K562 (cell line): Measurements from ENCODE around the gene LY6G6D. TPM values are rescaled to one million over a fixed set of nuclear protein-coding genes. Genes with fewer than 3 reads are reported as not detected.

ENCODE experiments used
- CBX3 ChIP-seq, 2 experiments: IDR thresholded peaks; 1 replicate in 1 of 2; 2 replicates in 1 of 2; pipeline ENCODE4 v1.6.1; 2012; ENCODE audit warnings: inconsistent platforms in 2 of 2, low read length in 2 of 2, borderline replicate concordance in 1 of 2, control low read depth in 1 of 2
- CREBBP ChIP-seq: IDR thresholded peaks from one replicate; pipeline ENCODE4 v1.6.1; 2012; ENCODE audit warnings: low read depth, mild to moderate bottlenecking, control low read depth, inconsistent platforms, low read length
- NR4A1 ChIP-seq, 2 experiments: fragments of 250-450 bp in 1 of 2; fragments of 450-650 bp in 1 of 2; sonication (Bioruptor Pico) in 1 of 2; IDR thresholded peaks; 2 replicates each; pipeline versions ENCODE4 v1.4.0 to v1.6.1; 2016 to 2020; ENCODE audit warnings: mild to moderate bottlenecking in 2 of 2, missing compliant biosample characterization in 1 of 2, missing genetic modification characterization in 1 of 2, moderate library complexity in 1 of 2
- OTX1 ChIP-seq: fragments of 450-650 bp; formaldehyde crosslinking; IDR thresholded peaks from 2 replicates; pipeline ENCODE4 v1.4.0; 2022; ENCODE audit warnings: mild to moderate bottlenecking
- SAFB ChIP-seq: fragments of 200-400 bp; formaldehyde crosslinking; IDR thresholded peaks from 2 replicates; pipeline ENCODE4 v1.6.1; 2017; ENCODE audit warnings: low read depth, low read length, borderline replicate concordance
- ZNF316 ChIP-seq: fragments of 450-650 bp; IDR thresholded peaks from 2 replicates; pipeline ENCODE4 v1.6.1; 2016
- polyA plus RNA-seq, 8 experiments: library from polyadenylated mRNA; depleted of rRNA in 4 of 8; stranded (reverse) in 5 of 8; unstranded in 3 of 8; fragments of >200 nt; fragmentation: Nextera tagmentation in 2 of 8; fragmentation: Illumina TruSeq in 1 of 8; extraction: Ambion mirVana in 2 of 8; extraction: Trizol in 1 of 8; gene quantifications; 2 replicates each; pipeline versions ENCODE4 v1.2.1 to v1.2.3, GENCODE V29; 2011 to 2014; ENCODE audit warnings: inconsistent platforms in 1 of 8, missing spikeins in 1 of 8
- total RNA-seq, 7 experiments: library from RNA; depleted of rRNA in 6 of 7; stranded (reverse); fragments of >200 nt in 6 of 7; fragmentation: Illumina TruSeq in 2 of 7; extraction: Trizol in 2 of 7; gene quantifications; 2 replicates each; pipeline versions ENCODE4 v1.2.1 to v1.2.3, GENCODE V29; 2011 to 2021; ENCODE audit warnings: low replicate concordance in 1 of 7
- TF ChIP-seq, protein P1 (sequence below): fragments of 450-650 bp; IDR thresholded peaks from 2 replicates; pipeline ENCODE4 v1.6.1; 2018; ENCODE audit not compliant: partially characterized antibody
- TF ChIP-seq, protein P2 (sequence below): fragments of 200-800 bp; sonication (Bioruptor generic); IDR thresholded peaks from 2 replicates; pipeline ENCODE4 v1.6.1; 2016; ENCODE audit warnings: missing genetic modification characterization, missing compliant biosample characterization
- TF ChIP-seq, protein P3 (sequence below): IDR thresholded peaks from 2 replicates; pipeline ENCODE4 v1.6.1; 2011; ENCODE audit warnings: borderline replicate concordance, low read depth, mild to moderate bottlenecking, moderate library complexity, low read length; ENCODE audit not compliant: insufficient read depth, poor library complexity, severe bottlenecking
- TF ChIP-seq, protein P4 (sequence below): fragments of 450-650 bp; IDR thresholded peaks from 2 replicates; pipeline ENCODE4 v1.6.1; 2017; ENCODE audit warnings: mild to moderate bottlenecking, moderate library complexity
- TF ChIP-seq, protein P5 (sequence below): fragments of 250-450 bp; sonication (Bioruptor Pico); IDR thresholded peaks from 2 replicates; pipeline ENCODE4 v1.4.0; 2020; ENCODE audit warnings: borderline replicate concordance

Gene LY6G6D
- total and polyA plus RNA-seq, 9 of the 15 experiments (the other 6 are each of a cell fraction or from before 2014, with no cell fraction given) = 0.30 to 0.38 TPM; not detected in 7

DNA sequence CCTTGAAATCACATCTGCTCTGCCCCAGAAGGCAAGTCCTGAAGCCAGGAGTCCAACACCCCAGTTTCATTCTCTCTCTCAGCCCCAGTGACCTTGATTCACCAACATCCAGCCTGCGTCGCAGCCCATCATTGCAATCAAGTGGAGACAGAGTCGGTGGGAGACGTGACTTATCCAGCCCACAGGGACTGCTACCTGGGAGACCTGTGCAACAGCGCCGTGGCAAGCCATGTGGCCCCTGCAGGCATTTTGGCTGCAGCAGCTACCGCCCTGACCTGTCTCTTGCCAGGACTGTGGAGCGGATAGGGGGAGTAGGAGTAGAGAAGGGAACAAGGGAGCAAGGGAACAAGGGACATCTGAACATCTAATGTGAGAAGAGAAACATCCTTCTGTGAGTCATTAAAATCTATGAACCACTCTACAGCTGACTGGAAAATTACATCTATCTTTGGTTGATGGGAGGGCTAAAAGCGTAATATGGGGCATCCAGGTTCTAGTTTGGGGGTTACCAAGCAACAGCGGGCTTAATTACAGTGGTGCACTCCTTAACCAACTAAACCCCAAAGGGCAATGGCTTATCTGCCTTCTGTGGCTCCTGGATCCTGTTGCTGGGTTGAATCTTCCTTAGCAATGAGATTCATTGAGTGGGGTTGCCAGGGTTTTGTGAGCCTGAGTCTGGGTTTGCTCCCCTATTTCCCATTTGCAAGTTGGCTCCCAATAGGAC, 2.5 kb downstream of the LY6G6D start (continued):
- TF ChIP-seq, protein P1, sequence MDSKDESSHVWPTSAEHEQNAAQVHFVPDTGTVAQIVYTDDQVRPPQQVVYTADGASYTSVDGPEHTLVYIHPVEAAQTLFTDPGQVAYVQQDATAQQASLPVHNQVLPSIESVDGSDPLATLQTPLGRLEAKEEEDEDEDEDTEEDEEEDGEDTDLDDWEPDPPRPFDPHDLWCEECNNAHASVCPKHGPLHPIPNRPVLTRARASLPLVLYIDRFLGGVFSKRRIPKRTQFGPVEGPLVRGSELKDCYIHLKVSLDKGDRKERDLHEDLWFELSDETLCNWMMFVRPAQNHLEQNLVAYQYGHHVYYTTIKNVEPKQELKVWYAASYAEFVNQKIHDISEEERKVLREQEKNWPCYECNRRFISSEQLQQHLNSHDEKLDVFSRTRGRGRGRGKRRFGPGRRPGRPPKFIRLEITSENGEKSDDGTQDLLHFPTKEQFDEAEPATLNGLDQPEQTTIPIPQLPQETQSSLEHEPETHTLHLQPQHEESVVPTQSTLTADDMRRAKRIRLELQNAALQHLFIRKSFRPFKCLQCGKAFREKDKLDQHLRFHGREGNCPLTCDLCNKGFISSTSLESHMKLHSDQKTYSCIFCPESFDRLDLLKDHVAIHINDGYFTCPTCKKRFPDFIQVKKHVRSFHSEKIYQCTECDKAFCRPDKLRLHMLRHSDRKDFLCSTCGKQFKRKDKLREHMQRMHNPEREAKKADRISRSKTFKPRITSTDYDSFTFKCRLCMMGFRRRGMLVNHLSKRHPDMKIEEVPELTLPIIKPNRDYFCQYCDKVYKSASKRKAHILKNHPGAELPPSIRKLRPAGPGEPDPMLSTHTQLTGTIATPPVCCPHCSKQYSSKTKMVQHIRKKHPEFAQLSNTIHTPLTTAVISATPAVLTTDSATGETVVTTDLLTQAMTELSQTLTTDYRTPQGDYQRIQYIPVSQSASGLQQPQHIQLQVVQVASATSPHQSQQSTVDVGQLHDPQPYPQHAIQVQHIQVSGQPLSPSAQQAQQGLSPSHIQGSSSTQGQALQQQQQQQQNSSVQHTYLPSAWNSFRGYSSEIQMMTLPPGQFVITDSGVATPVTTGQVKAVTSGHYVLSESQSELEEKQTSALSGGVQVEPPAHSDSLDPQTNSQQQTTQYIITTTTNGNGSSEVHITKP = no peak
- TF ChIP-seq, protein P2, sequence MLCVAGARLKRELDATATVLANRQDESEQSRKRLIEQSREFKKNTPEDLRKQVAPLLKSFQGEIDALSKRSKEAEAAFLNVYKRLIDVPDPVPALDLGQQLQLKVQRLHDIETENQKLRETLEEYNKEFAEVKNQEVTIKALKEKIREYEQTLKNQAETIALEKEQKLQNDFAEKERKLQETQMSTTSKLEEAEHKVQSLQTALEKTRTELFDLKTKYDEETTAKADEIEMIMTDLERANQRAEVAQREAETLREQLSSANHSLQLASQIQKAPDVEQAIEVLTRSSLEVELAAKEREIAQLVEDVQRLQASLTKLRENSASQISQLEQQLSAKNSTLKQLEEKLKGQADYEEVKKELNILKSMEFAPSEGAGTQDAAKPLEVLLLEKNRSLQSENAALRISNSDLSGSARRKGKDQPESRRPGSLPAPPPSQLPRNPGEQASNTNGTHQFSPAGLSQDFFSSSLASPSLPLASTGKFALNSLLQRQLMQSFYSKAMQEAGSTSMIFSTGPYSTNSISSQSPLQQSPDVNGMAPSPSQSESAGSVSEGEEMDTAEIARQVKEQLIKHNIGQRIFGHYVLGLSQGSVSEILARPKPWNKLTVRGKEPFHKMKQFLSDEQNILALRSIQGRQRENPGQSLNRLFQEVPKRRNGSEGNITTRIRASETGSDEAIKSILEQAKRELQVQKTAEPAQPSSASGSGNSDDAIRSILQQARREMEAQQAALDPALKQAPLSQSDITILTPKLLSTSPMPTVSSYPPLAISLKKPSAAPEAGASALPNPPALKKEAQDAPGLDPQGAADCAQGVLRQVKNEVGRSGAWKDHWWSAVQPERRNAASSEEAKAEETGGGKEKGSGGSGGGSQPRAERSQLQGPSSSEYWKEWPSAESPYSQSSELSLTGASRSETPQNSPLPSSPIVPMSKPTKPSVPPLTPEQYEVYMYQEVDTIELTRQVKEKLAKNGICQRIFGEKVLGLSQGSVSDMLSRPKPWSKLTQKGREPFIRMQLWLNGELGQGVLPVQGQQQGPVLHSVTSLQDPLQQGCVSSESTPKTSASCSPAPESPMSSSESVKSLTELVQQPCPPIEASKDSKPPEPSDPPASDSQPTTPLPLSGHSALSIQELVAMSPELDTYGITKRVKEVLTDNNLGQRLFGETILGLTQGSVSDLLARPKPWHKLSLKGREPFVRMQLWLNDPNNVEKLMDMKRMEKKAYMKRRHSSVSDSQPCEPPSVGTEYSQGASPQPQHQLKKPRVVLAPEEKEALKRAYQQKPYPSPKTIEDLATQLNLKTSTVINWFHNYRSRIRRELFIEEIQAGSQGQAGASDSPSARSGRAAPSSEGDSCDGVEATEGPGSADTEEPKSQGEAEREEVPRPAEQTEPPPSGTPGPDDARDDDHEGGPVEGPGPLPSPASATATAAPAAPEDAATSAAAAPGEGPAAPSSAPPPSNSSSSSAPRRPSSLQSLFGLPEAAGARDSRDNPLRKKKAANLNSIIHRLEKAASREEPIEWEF = no peak
- TF ChIP-seq SAFB = no peak
- no peak for TF ChIP-seq ZNF316
- no peak for TF ChIP-seq OTX1 (CRISPR knock-in tag)
- no peak for TF ChIP-seq NR4A1 (CRISPR knock-in tag; IDR thresholded peaks at IDR 0.05)
- no peak for TF ChIP-seq NR4A1 (tag; IDR thresholded peaks at IDR 0.05)
- TF ChIP-seq, protein P3, sequence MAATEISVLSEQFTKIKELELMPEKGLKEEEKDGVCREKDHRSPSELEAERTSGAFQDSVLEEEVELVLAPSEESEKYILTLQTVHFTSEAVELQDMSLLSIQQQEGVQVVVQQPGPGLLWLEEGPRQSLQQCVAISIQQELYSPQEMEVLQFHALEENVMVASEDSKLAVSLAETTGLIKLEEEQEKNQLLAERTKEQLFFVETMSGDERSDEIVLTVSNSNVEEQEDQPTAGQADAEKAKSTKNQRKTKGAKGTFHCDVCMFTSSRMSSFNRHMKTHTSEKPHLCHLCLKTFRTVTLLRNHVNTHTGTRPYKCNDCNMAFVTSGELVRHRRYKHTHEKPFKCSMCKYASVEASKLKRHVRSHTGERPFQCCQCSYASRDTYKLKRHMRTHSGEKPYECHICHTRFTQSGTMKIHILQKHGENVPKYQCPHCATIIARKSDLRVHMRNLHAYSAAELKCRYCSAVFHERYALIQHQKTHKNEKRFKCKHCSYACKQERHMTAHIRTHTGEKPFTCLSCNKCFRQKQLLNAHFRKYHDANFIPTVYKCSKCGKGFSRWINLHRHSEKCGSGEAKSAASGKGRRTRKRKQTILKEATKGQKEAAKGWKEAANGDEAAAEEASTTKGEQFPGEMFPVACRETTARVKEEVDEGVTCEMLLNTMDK = peak; percentile 92
- peak in 1 of 2 experiments; percentile 92; a peak in 2 of 3 replicates for TF ChIP-seq CBX3 (IDR thresholded peaks at IDR 0.05; ENCODE audit: borderline replicate concordance in 1 of 2, low read length in 2 of 2)
- TF ChIP-seq, protein P4, sequence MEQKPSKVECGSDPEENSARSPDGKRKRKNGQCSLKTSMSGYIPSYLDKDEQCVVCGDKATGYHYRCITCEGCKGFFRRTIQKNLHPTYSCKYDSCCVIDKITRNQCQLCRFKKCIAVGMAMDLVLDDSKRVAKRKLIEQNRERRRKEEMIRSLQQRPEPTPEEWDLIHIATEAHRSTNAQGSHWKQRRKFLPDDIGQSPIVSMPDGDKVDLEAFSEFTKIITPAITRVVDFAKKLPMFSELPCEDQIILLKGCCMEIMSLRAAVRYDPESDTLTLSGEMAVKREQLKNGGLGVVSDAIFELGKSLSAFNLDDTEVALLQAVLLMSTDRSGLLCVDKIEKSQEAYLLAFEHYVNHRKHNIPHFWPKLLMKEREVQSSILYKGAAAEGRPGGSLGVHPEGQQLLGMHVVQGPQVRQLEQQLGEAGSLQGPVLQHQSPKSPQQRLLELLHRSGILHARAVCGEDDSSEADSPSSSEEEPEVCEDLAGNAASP = no peak
- TF ChIP-seq, protein P5, sequence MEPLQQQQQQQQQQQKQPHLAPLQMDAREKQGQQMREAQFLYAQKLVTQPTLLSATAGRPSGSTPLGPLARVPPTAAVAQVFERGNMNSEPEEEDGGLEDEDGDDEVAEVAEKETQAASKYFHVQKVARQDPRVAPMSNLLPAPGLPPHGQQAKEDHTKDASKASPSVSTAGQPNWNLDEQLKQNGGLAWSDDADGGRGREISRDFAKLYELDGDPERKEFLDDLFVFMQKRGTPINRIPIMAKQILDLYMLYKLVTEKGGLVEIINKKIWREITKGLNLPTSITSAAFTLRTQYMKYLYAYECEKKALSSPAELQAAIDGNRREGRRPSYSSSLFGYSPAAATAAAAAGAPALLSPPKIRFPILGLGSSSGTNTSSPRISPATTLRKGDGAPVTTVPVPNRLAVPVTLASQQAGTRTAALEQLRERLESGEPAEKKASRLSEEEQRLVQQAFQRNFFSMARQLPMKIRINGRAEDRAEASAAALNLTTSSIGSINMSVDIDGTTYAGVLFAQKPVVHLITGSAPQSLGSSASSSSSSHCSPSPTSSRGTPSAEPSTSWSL = 0 out of 2 replicates have a peak, but pooled peaks have one; percentile 9
- TF ChIP-seq CREBBP = no peak
